ENCODE measurements around the gene ANXA4. TPM values are rescaled to one million over a fixed set of nuclear protein-coding genes. Genes with fewer than 3 reads are reported as not detected.

The ANXA4 gene
- total RNA-seq, 1 experiment from 2014 or later, result 183 TPM

- no peak overlapping the region for H3K4me3 ChIP-seq (ENCODE audit: low read depth in 2 of 2, low read length in 2 of 2)
- ATAC-seq, result no peak
- no peak for TF ChIP-seq CTCF (IDR thresholded peaks at IDR 0.05)
- TF ChIP-seq REST (IDR thresholded peaks at IDR 0.05; ENCODE audit: insufficient read depth in 1 of 2, low read depth in 2 of 2, low read length in 1 of 2), result no peak
- TF ChIP-seq SIN3A (IDR thresholded peaks at IDR 0.05; ENCODE audit: borderline replicate concordance, insufficient read depth, low read depth, low read length), result no peak
- no peak for TF ChIP-seq POLR2AphosphoS5 (IDR thresholded peaks at IDR 0.05; ENCODE audit: low read depth, low read length)
- no peak for TF ChIP-seq TCF7L2 (IDR thresholded peaks at IDR 0.05; ENCODE audit: low read depth, low read length)
- H3K9me3 ChIP-seq (ENCODE audit: control insufficient read depth, insufficient read depth, low read depth, low read length), result no peaks in the 10 kb centered on the region
- intact Hi-C loops (cut with micrococcal nuclease; ENCODE audit: unreplicated experiment) (no loop called here), in situ Hi-C loops (cut with HindIII; ENCODE audit: low pct_unique_long_range_greater_than_20kb, low sequenced_read_pairs) (no loop called here)
- H3K36me3 ChIP-seq (ENCODE audit: control insufficient read depth, insufficient read depth, low read length), result no peaks in the 10 kb centered on the region
- H3K4me1 ChIP-seq (ENCODE audit: control insufficient read depth, insufficient read depth, low read length), result peaks cover 3% of the 10 kb centered on the region; the same call in 1 of the 2 replicates
- H3K27me3 ChIP-seq (ENCODE audit: control insufficient read depth, insufficient read depth, low read length), result no peaks in the 10 kb centered on the region
- BruUV-seq (replicated peaks), result no TSS peak
- peak overlapping the region; percentile 48 for H3K27ac ChIP-seq (ENCODE audit: low read length)
- ChIA-PET POLR2A (no interaction called here), CTCF (no interaction called here)
- DNase-seq (ENCODE audit: low read depth, low spot score), result no peak
Observed at GRCh38 chr2:69704446-69704845, 37.5 kb upstream of the ANXA4 start.

- ChIA-PET POLR2A (no interaction called here), CTCF (no interaction called here)
- DNase-seq (ENCODE audit: low read depth, low spot score) (no peak), ATAC-seq (no peak)
- no peaks in the 10 kb centered on the region for H3K36me3 ChIP-seq (ENCODE audit: control insufficient read depth, insufficient read depth, low read length)
- TF ChIP-seq SIN3A (IDR thresholded peaks at IDR 0.05; ENCODE audit: borderline replicate concordance, insufficient read depth, low read depth, low read length) (no peak), TCF7L2 (IDR thresholded peaks at IDR 0.05; ENCODE audit: low read depth, low read length) (no peak; the same call in 1 of the 2 replicates), CTCF (IDR thresholded peaks at IDR 0.05) (no peak), REST (IDR thresholded peaks at IDR 0.05; ENCODE audit: insufficient read depth in 1 of 2, low read depth in 2 of 2, low read length in 1 of 2) (no peak), POLR2AphosphoS5 (IDR thresholded peaks at IDR 0.05; ENCODE audit: low read depth, low read length) (no peak)
- in situ Hi-C loops (cut with HindIII; ENCODE audit: low pct_unique_long_range_greater_than_20kb, low sequenced_read_pairs), result no loop called here
- H3K27me3 ChIP-seq (ENCODE audit: control insufficient read depth, insufficient read depth, low read length), result no peaks in the 10 kb centered on the region
- peak overlapping the region; percentile 41 for H3K27ac ChIP-seq (ENCODE audit: low read length)
- no peak overlapping the region for H3K4me3 ChIP-seq (ENCODE audit: low read depth in 2 of 2, low read length in 2 of 2)
- H3K9me3 ChIP-seq (ENCODE audit: control insufficient read depth, insufficient read depth, low read depth, low read length), result no peaks in the 10 kb centered on the region
- BruUV-seq (replicated peaks), result no TSS peak
- peaks cover 5% of the 10 kb centered on the region; the same call in 1 of the 2 replicates for H3K4me1 ChIP-seq (ENCODE audit: control insufficient read depth, insufficient read depth, low read length)
- intact Hi-C loops (cut with micrococcal nuclease; ENCODE audit: unreplicated experiment), result no loop called here
Observed at GRCh38 chr2:69709290-69709689, 32.6 kb upstream of the ANXA4 start.

Data from Panc1 (cell line).